K562 (cell line): Measurements from ENCODE around the gene PLXDC2.

Experiments
- CBX8 ChIP-seq: fragments of 200-600 bp; sonication (generic); IDR thresholded peaks from 2 replicates; pipeline ENCODE4 v1.6.1; 2012; ENCODE audit warnings: borderline replicate concordance, mixed run types, low read depth, mild to moderate bottlenecking, moderate library complexity, mixed read lengths, low read length, control low read depth, inconsistent platforms; ENCODE audit not compliant: poor library complexity, severe bottlenecking; ENCODE audit errors: extremely low read depth
- CEBPG ChIP-seq, 3 experiments: fragments of 200-800 bp in 1 of 3; sonication (Bioruptor generic) in 1 of 3; sonication (generic) in 1 of 3; formaldehyde crosslinking in 1 of 3; IDR thresholded peaks in 2 of 3; conservative IDR thresholded peaks in 1 of 3; 2 replicates each; pipeline versions ENCODE4 v1.6.1 to v1.8.0; 2016 to 2022; ENCODE audit warnings: missing compliant biosample characterization in 2 of 3, missing genetic modification characterization in 2 of 3, mild to moderate bottlenecking in 1 of 3, missing genetic modification reagents in 1 of 3
- ELF4 ChIP-seq: fragments of 450-650 bp; formaldehyde crosslinking; IDR thresholded peaks from 2 replicates; pipeline ENCODE4 v1.4.0; 2022; ENCODE audit warnings: missing genetic modification characterization
- GTF2F1 ChIP-seq: IDR thresholded peaks from 2 replicates; pipeline ENCODE4 v1.6.1; 2011; ENCODE audit warnings: low read depth, low read length, improper control_type of control experiment
- KDM4B ChIP-seq, 2 experiments: fragments of 450-650 bp in 1 of 2; sonication (generic) in 1 of 2; IDR thresholded peaks; 2 replicates each; pipeline ENCODE4 v1.6.1; 2016 to 2017; ENCODE audit warnings: borderline replicate concordance in 2 of 2, antibody characterized with exemption in 1 of 2, low read depth in 1 of 2, mild to moderate bottlenecking in 1 of 2
- POLR2A ChIP-seq: fragments of 450-650 bp; conservative IDR thresholded peaks from 2 replicates; pipeline ENCODE4 v1.6.1; 2016
- SNAPC5 ChIP-seq: fragments of 250-450 bp; sonication (Bioruptor Pico); IDR thresholded peaks from 2 replicates; pipeline ENCODE4 v1.8.0; 2021; ENCODE audit warnings: moderate library complexity, mild to moderate bottlenecking, inconsistent platforms
- TCF7 ChIP-seq: sonication (generic); IDR thresholded peaks from 2 replicates; pipeline ENCODE4 v1.6.1; 2016; ENCODE audit warnings: antibody characterized with exemption, borderline replicate concordance
- TF ChIP-seq, protein P1 (sequence below), 2 experiments: IDR thresholded peaks; 2 replicates each; pipeline ENCODE4 v1.6.1; 2011; ENCODE audit warnings: borderline replicate concordance in 1 of 2, control low read depth in 1 of 2, low read depth in 1 of 2, low read length in 1 of 2, mild to moderate bottlenecking in 1 of 2, mixed read lengths in 1 of 2, moderate library complexity in 1 of 2; ENCODE audit not compliant: insufficient read depth in 1 of 2, insufficient read length in 1 of 2, poor library complexity in 1 of 2, severe bottlenecking in 1 of 2; ENCODE audit errors: extremely low read depth in 1 of 2
- TF ChIP-seq, protein P2 (sequence below), 3 experiments: IDR thresholded peaks in 2 of 3; conservative IDR thresholded peaks in 1 of 3; 2 replicates each; pipeline ENCODE4 v1.5.1; 2011 to 2012; ENCODE audit warnings: low read length in 3 of 3, mild to moderate bottlenecking in 3 of 3, control low read depth in 2 of 3, improper control_type of control experiment in 1 of 3, inconsistent platforms in 1 of 3, low read depth in 1 of 3, mixed read lengths in 1 of 3, moderate library complexity in 1 of 3; ENCODE audit not compliant: insufficient read depth in 2 of 3

GRCh38 chr10:20087353-20087752 lies 271.1 kb downstream of the PLXDC2 start:
- no peak for TF ChIP-seq CEBPG (CRISPR knock-in tag; IDR thresholded peaks at IDR 0.05)
- no peak for TF ChIP-seq CEBPG (tag; conservative IDR thresholded peaks at IDR 0.05 in 1 of 2, IDR thresholded peaks at IDR 0.05 in 1 of 2)
- TF ChIP-seq, protein P1, sequence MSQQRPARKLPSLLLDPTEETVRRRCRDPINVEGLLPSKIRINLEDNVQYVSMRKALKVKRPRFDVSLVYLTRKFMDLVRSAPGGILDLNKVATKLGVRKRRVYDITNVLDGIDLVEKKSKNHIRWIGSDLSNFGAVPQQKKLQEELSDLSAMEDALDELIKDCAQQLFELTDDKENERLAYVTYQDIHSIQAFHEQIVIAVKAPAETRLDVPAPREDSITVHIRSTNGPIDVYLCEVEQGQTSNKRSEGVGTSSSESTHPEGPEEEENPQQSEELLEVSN (IDR thresholded peaks at IDR 0.05; ENCODE audit: borderline replicate concordance in 1 of 2, extremely low read depth in 1 of 2, insufficient read depth in 1 of 2, insufficient read length in 1 of 2, low read depth in 1 of 2, low read length in 1 of 2, poor library complexity in 1 of 2, severe bottlenecking in 1 of 2), result no peak
- TF ChIP-seq, protein P2, sequence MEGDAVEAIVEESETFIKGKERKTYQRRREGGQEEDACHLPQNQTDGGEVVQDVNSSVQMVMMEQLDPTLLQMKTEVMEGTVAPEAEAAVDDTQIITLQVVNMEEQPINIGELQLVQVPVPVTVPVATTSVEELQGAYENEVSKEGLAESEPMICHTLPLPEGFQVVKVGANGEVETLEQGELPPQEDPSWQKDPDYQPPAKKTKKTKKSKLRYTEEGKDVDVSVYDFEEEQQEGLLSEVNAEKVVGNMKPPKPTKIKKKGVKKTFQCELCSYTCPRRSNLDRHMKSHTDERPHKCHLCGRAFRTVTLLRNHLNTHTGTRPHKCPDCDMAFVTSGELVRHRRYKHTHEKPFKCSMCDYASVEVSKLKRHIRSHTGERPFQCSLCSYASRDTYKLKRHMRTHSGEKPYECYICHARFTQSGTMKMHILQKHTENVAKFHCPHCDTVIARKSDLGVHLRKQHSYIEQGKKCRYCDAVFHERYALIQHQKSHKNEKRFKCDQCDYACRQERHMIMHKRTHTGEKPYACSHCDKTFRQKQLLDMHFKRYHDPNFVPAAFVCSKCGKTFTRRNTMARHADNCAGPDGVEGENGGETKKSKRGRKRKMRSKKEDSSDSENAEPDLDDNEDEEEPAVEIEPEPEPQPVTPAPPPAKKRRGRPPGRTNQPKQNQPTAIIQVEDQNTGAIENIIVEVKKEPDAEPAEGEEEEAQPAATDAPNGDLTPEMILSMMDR (IDR thresholded peaks at IDR 0.05 in 2 of 3, conservative IDR thresholded peaks at IDR 0.05 in 1 of 3; ENCODE audit: insufficient read depth in 2 of 3, low read depth in 1 of 3, low read length in 3 of 3), result no peak
- TF ChIP-seq POLR2A, result no peak
- no peak for TF ChIP-seq ELF4 (CRISPR knock-in tag)
- TF ChIP-seq TCF7, result no peak
- TF ChIP-seq SNAPC5 (CRISPR knock-in tag), result no peak
- TF ChIP-seq CBX8, result no peak
- no peak for TF ChIP-seq KDM4B (IDR thresholded peaks at IDR 0.05; ENCODE audit: borderline replicate concordance in 2 of 2, low read depth in 1 of 2)
- no peak for TF ChIP-seq GTF2F1
